GM21367 (cell line): ENCODE results near the gene RNU1-3.
"Not testable (repeated sequence)": the region's sequence is repeated elsewhere in the genome, so short reads cannot be mapped to it uniquely, and the experiment has no call there.

Experiments used
- ATAC-seq: cut with Tn5 transposase; IDR thresholded peaks from one replicate; pipeline ENCODE4 v1.9.1; 2021; ENCODE audit not compliant: unreplicated experiment

RNU1-3 gene

GRCh38 chr1:16639091-16640031 is 27.4 kb downstream of the RNU1-3 start:
- ATAC-seq = not testable (repeated sequence)

- ATAC-seq = not testable (repeated sequence)
These were observed 28.6 kb downstream of the RNU1-3 start for GRCh38 chr1:16637941-16638778.

GRCh38 chr1:16636551-16637195 is 30.1 kb downstream of the RNU1-3 start:
- not testable (repeated sequence) for ATAC-seq

GRCh38 chr1:16635959-16636358 is 30.8 kb downstream of the RNU1-3 start:
- not testable (repeated sequence) for ATAC-seq

- not testable (repeated sequence) for ATAC-seq
These were observed 33.0 kb downstream of the RNU1-3 start for GRCh38 chr1:16633540-16634282.

- ATAC-seq = not testable (repeated sequence)
These were observed 34.5 kb downstream of the RNU1-3 start for GRCh38 chr1:16632044-16632850.

GRCh38 chr1:16631248-16632043 is 35.3 kb downstream of the RNU1-3 start:
- no peak for ATAC-seq

GRCh38 chr1:16630661-16631247 is 36.0 kb downstream of the RNU1-3 start:
- no peak for ATAC-seq

- not testable (repeated sequence) for ATAC-seq
These were observed 36.7 kb downstream of the RNU1-3 start for GRCh38 chr1:16629916-16630530.

- ATAC-seq = no peak
These were observed 38.2 kb downstream of the RNU1-3 start for GRCh38 chr1:16628361-16629111.

GRCh38 chr1:16626409-16626983 is 40.3 kb downstream of the RNU1-3 start:
- not testable (repeated sequence) for ATAC-seq

- ATAC-seq = no peak
These were observed 41.0 kb downstream of the RNU1-3 start for GRCh38 chr1:16625497-16626408.

GRCh38 chr1:16623812-16624719 is 42.7 kb downstream of the RNU1-3 start:
- ATAC-seq = not testable (repeated sequence)

GRCh38 chr1:16623337-16623736 is 43.4 kb downstream of the RNU1-3 start:
- not testable (repeated sequence) for ATAC-seq
